Activated T-cell treated with anti-CD3 and anti-CD28 coated beads, Interleukin-2, amount 50 U/mL, for 72 hours (primary cell): Measurements from ENCODE around the gene NME3. TPM values are rescaled to one million over a fixed set of nuclear protein-coding genes. Genes with fewer than 3 reads are reported as not detected.

Source experiments
- ATAC-seq, 2 donors: fragments of 150-1000 bp; cut with Tn5 transposase; replicated peaks in 1 of 2; 2 replicates each; pipeline ENCODE4 v1.10.0; 2021; ENCODE audit warnings: moderate library complexity in 2 of 2, mild to moderate bottlenecking in 1 of 2
- DNase-seq, 2 donors: peaks; one replicate each; pipeline ENCODE4 v3.0.0; 2021 to 2022; ENCODE audit warnings: mixed read lengths in 1 of 2
- H3K27ac Mint-ChIP-seq: one replicate; pipeline ENCODE4 v1.8.0; 2022; ENCODE audit warnings: mild to moderate bottlenecking, moderate library complexity, mixed read lengths
- H3K27me3 Mint-ChIP-seq: one replicate; pipeline ENCODE4 v1.8.0; 2022; ENCODE audit warnings: low read depth, mixed read lengths
- H3K36me3 Mint-ChIP-seq, 2 donors: one replicate each; pipeline ENCODE4 v1.8.0; 2022; ENCODE audit warnings: mixed read lengths in 2 of 2, mild to moderate bottlenecking in 1 of 2; ENCODE audit not compliant: insufficient read depth in 2 of 2
- H3K4me1 Mint-ChIP-seq: one replicate; pipeline ENCODE4 v1.8.0; 2022; ENCODE audit warnings: low read depth, mixed read lengths
- H3K4me3 Mint-ChIP-seq, 2 donors: one replicate each; pipeline ENCODE4 v1.8.0; 2022; ENCODE audit warnings: mild to moderate bottlenecking in 2 of 2, mixed read lengths in 2 of 2, moderate library complexity in 2 of 2
- H3K9me3 Mint-ChIP-seq, 2 donors: one replicate each; pipeline ENCODE4 v1.8.0; 2022; ENCODE audit warnings: mixed read lengths in 2 of 2
- total RNA-seq, 2 donors: library from RNA; stranded (reverse); gene quantifications; one replicate each; pipeline ENCODE4 v1.2.3, GENCODE V29; 2022

NME3 gene
- 10 to 100 TPM; 55.0 to 56.1 TPM for total RNA-seq

- Mint-ChIP-seq H3K36me3 (peaks cover 4 to 9% of the 10 kb centered on the region in 2 donors), H3K4me3 (peak within 1 kb of the TSS; percentile 95 to 100), H3K4me1 (peaks cover 14% of the 10 kb centered on the region), H3K9me3 (no peaks in the 10 kb centered on the region), H3K27ac (peak within 1 kb of the TSS; percentile 95), H3K27me3 (no peaks in the 10 kb centered on the region)
- peak; percentile 55 to 65 for ATAC-seq
- peak; percentile 87 to 91 for DNase-seq
Measured at GRCh38 chr16:1771188-1771863, at the start of gene NME3. TSS of gene NME3 (minus strand) at chr16:1771543. CDS start at chr16:1771534, 9 bp downstream.

- Mint-ChIP-seq H3K9me3 (no peaks in the 10 kb centered on the region), H3K27ac (no peak overlapping the region), H3K4me3 (no peak overlapping the region), H3K4me1 (peaks cover 8% of the 10 kb centered on the region), H3K36me3 (no peaks in the 10 kb centered on the region), H3K27me3 (no peaks in the 10 kb centered on the region)
- DNase-seq, result no peak
- no peak for ATAC-seq
Measured at GRCh38 chr16:1820946-1821290, 49.6 kb upstream of the NME3 start.

- Mint-ChIP-seq H3K4me3 (no peak overlapping the region), H3K27me3 (no peaks in the 10 kb centered on the region), H3K36me3 (no peaks in the 10 kb centered on the region), H3K9me3 (no peaks in the 10 kb centered on the region), H3K27ac (no peak overlapping the region), H3K4me1 (peaks cover 8% of the 10 kb centered on the region)
- ATAC-seq (no peak), DNase-seq (no peak)
Measured at GRCh38 chr16:1820096-1820945, 49.0 kb upstream of the NME3 start.

GRCh38 chr16:1819611-1820010 lies 48.3 kb upstream of the NME3 start:
- Mint-ChIP-seq H3K27me3 (no peaks in the 10 kb centered on the region), H3K4me3 (no peak overlapping the region), H3K4me1 (peaks cover 4% of the 10 kb centered on the region), H3K36me3 (no peaks in the 10 kb centered on the region), H3K27ac (no peak overlapping the region), H3K9me3 (no peaks in the 10 kb centered on the region)
- DNase-seq (no peak), ATAC-seq (no peak)

- Mint-ChIP-seq H3K36me3 (no peaks in the 10 kb centered on the region), H3K4me3 (no peak overlapping the region), H3K4me1 (no peaks in the 10 kb centered on the region), H3K27me3 (no peaks in the 10 kb centered on the region), H3K27ac (no peak overlapping the region), H3K9me3 (no peaks in the 10 kb centered on the region)
- ATAC-seq (no peak), DNase-seq (no peak)
Measured at GRCh38 chr16:1818873-1819525, 47.7 kb upstream of the NME3 start.

- H3K4me1 Mint-ChIP-seq, result no peaks in the 10 kb centered on the region
- no peaks in the 10 kb centered on the region for H3K9me3 Mint-ChIP-seq
- no peak overlapping the region for H3K27ac Mint-ChIP-seq
- H3K27me3 Mint-ChIP-seq, result no peaks in the 10 kb centered on the region
- ATAC-seq (no peak), DNase-seq (no peak)
- no peaks in the 10 kb centered on the region for H3K36me3 Mint-ChIP-seq
- no peak overlapping the region for H3K4me3 Mint-ChIP-seq
Measured at GRCh38 chr16:1818204-1818872, 47.0 kb upstream of the NME3 start.

GRCh38 chr16:1817716-1818115 lies 46.4 kb upstream of the NME3 start:
- Mint-ChIP-seq H3K4me3 (no peak overlapping the region), H3K27me3 (no peaks in the 10 kb centered on the region), H3K9me3 (no peaks in the 10 kb centered on the region), H3K36me3 (no peaks in the 10 kb centered on the region), H3K27ac (no peak overlapping the region), H3K4me1 (no peaks in the 10 kb centered on the region)
- ATAC-seq (no peak), DNase-seq (no peak)

- H3K4me1 Mint-ChIP-seq, result peaks cover 4% of the 10 kb centered on the region
- no peaks in the 10 kb centered on the region for H3K9me3 Mint-ChIP-seq
- H3K27me3 Mint-ChIP-seq, result no peaks in the 10 kb centered on the region
- no peak overlapping the region for H3K27ac Mint-ChIP-seq
- no peak overlapping the region for H3K4me3 Mint-ChIP-seq
- H3K36me3 Mint-ChIP-seq, result no peaks in the 10 kb centered on the region
- DNase-seq (no peak), ATAC-seq (no peak)
Measured at GRCh38 chr16:1817276-1817589, 45.9 kb upstream of the NME3 start.

GRCh38 chr16:1816396-1817275 lies 45.3 kb upstream of the NME3 start:
- H3K9me3 Mint-ChIP-seq, result no peaks in the 10 kb centered on the region
- no peaks in the 10 kb centered on the region for H3K27me3 Mint-ChIP-seq
- no peaks in the 10 kb centered on the region for H3K36me3 Mint-ChIP-seq
- DNase-seq (no peak), ATAC-seq (no peak)
- H3K27ac Mint-ChIP-seq, result no peak overlapping the region
- peaks cover 5% of the 10 kb centered on the region for H3K4me1 Mint-ChIP-seq
- H3K4me3 Mint-ChIP-seq, result no peak overlapping the region

- H3K4me1 Mint-ChIP-seq, result peaks cover 5% of the 10 kb centered on the region
- no peak for DNase-seq
- H3K4me3 Mint-ChIP-seq, result no peak overlapping the region
- no peaks in the 10 kb centered on the region for H3K36me3 Mint-ChIP-seq
- no peak overlapping the region for H3K27ac Mint-ChIP-seq
- H3K27me3 Mint-ChIP-seq, result no peaks in the 10 kb centered on the region
- no peak for ATAC-seq
- H3K9me3 Mint-ChIP-seq, result no peaks in the 10 kb centered on the region
Measured at GRCh38 chr16:1815461-1815860, 44.1 kb upstream of the NME3 start.

- H3K27me3 Mint-ChIP-seq, result no peaks in the 10 kb centered on the region
- H3K4me3 Mint-ChIP-seq, result no peak overlapping the region
- no peaks in the 10 kb centered on the region for H3K9me3 Mint-ChIP-seq
- peak; percentile 53 to 59 for DNase-seq
- peaks cover 5% of the 10 kb centered on the region for H3K4me1 Mint-ChIP-seq
- H3K36me3 Mint-ChIP-seq, result no peaks in the 10 kb centered on the region
- peak; percentile 68 to 85 for ATAC-seq
- H3K27ac Mint-ChIP-seq, result no peak overlapping the region
Measured at GRCh38 chr16:1812732-1813163, 41.4 kb upstream of the NME3 start.

GRCh38 chr16:1810536-1810935 lies 39.2 kb upstream of the NME3 start:
- no peak overlapping the region for H3K27ac Mint-ChIP-seq
- H3K4me3 Mint-ChIP-seq, result no peak overlapping the region
- DNase-seq, result no peak
- no peaks in the 10 kb centered on the region for H3K9me3 Mint-ChIP-seq
- peaks cover 1 to 8% of the 10 kb centered on the region in 2 donors for H3K36me3 Mint-ChIP-seq
- no peaks in the 10 kb centered on the region for H3K27me3 Mint-ChIP-seq
- ATAC-seq, result no peak
- H3K4me1 Mint-ChIP-seq, result peaks cover 5% of the 10 kb centered on the region
